Measurements from ENCODE around the gene PUSL1. TPM values are rescaled to one million over a fixed set of nuclear protein-coding genes. Genes with fewer than 3 reads are reported as not detected.

The PUSL1 gene
- total and polyA plus RNA-seq, 2 experiments from 2014 or later: 41.5 to 55.8 TPM

GRCh38 chr1:1278620-1279019, 29.8 kb upstream of the PUSL1 start (continued):
- TF ChIP-seq ETS1 (IDR thresholded peaks at IDR 0.05) (no peak), ZNF114 (CRISPR knock-in tag; IDR thresholded peaks at IDR 0.05) (no peak), ZNF331 (CRISPR knock-in tag; IDR thresholded peaks at IDR 0.05; ENCODE audit: low read depth) (no peak)

GRCh38 chr1:1279028-1279427, 29.4 kb upstream of the PUSL1 start:
- Mint-ChIP-seq H3K27ac (no peak overlapping the region), H3K4me1 (no peaks in the 10 kb centered on the region; the same call in 2 of the 3 replicates)
- no peak for DNase-seq (ENCODE audit: low spot score)

More at GRCh38 chr1:1279028-1279427, 29.4 kb upstream of the PUSL1 start:
- Mint-ChIP-seq H3K36me3 (ENCODE audit: low read depth) (peaks cover 4% of the 10 kb centered on the region; the same call in 1 of the 3 replicates), H3K9me3 (peaks cover 3% of the 10 kb centered on the region; the same call in 1 of the 3 replicates), H3K27me3 (ENCODE audit: insufficient read depth, low read depth, poor library complexity) (peaks cover 16% of the 10 kb centered on the region), H3K4me3 (no peak overlapping the region)
- H3K9me2 ChIP-seq (ENCODE audit: insufficient read depth): no peaks in the 10 kb centered on the region
- no peak overlapping the region for H3K4me3 ChIP-seq
- no peaks in the 10 kb centered on the region for H3K4me1 ChIP-seq (ENCODE audit: insufficient read depth)
- no peak overlapping the region for H3K27ac ChIP-seq (ENCODE audit: low read depth)
- no peaks in the 10 kb centered on the region for H4K20me1 ChIP-seq (replicated peaks; ENCODE audit: insufficient read depth)
- H3K4me2 ChIP-seq: no peak overlapping the region
- H3K79me2 ChIP-seq (replicated peaks; ENCODE audit: insufficient read depth): no peaks in the 10 kb centered on the region
- TF ChIP-seq EZH2 (IDR thresholded peaks at IDR 0.05; ENCODE audit: low read depth, unreplicated experiment) (no peak), ZNF331 (CRISPR knock-in tag; IDR thresholded peaks at IDR 0.05; ENCODE audit: low read depth) (no peak), ZNF462 (CRISPR knock-in tag; IDR thresholded peaks at IDR 0.05) (no peak), NANOG (IDR thresholded peaks at IDR 0.05; ENCODE audit: borderline replicate concordance) (no peak), JUNB (IDR thresholded peaks at IDR 0.05; ENCODE audit: unreplicated experiment) (no peak)
- H2AFZ ChIP-seq: no peak overlapping the region
- no peaks in the 10 kb centered on the region for H3K27me3 ChIP-seq (ENCODE audit: insufficient read depth)
- H3F3A ChIP-seq (replicated peaks; ENCODE audit: low read depth): no peaks in the 10 kb centered on the region
- ATAC-seq: no peak
- H3K36me3 ChIP-seq (ENCODE audit: insufficient read depth): no peaks in the 10 kb centered on the region

Data from GM23338 (cell line).